Prostate gland (tissue), 2 donors: ENCODE measurements around the gene SOX5.

ENCODE experiments used
- POLR2A ChIP-seq: fragments of 450-650 bp; IDR thresholded peaks from one replicate; pipeline ENCODE4 v1.6.1; 2016; ENCODE audit warnings: antibody characterized with exemption, mild to moderate bottlenecking
- POLR2AphosphoS5 ChIP-seq: sonication (generic); formaldehyde crosslinking; IDR thresholded peaks from one replicate; pipeline ENCODE4 v1.6.1; 2017; ENCODE audit warnings: antibody characterized with exemption
- TF ChIP-seq, protein P1 (sequence below), 4 experiments: fragments of 200-600 bp in 2 of 4; fragments of 450-650 bp in 2 of 4; sonication (generic) in 2 of 4; IDR thresholded peaks; 1 replicate in 3 of 4; 2 replicates in 1 of 4; pipeline ENCODE4 v1.5.1; 2016 to 2019; ENCODE audit warnings: antibody characterized with exemption in 4 of 4, mild to moderate bottlenecking in 2 of 4, moderate library complexity in 2 of 4

- TF ChIP-seq POLR2A (no peak), POLR2AphosphoS5 (no peak)
- TF ChIP-seq, protein P1, sequence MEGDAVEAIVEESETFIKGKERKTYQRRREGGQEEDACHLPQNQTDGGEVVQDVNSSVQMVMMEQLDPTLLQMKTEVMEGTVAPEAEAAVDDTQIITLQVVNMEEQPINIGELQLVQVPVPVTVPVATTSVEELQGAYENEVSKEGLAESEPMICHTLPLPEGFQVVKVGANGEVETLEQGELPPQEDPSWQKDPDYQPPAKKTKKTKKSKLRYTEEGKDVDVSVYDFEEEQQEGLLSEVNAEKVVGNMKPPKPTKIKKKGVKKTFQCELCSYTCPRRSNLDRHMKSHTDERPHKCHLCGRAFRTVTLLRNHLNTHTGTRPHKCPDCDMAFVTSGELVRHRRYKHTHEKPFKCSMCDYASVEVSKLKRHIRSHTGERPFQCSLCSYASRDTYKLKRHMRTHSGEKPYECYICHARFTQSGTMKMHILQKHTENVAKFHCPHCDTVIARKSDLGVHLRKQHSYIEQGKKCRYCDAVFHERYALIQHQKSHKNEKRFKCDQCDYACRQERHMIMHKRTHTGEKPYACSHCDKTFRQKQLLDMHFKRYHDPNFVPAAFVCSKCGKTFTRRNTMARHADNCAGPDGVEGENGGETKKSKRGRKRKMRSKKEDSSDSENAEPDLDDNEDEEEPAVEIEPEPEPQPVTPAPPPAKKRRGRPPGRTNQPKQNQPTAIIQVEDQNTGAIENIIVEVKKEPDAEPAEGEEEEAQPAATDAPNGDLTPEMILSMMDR (IDR thresholded peaks at IDR 0.05): no peak
Observed at GRCh38 chr12:23813206-23813605, 136.3 kb downstream of the SOX5 start.
